CMK (cell line): ENCODE data around the gene HAUS7.

Experiments used
- DNase-seq: peaks from one replicate; pipeline ENCODE4 v3.0.0-alpha.2; 2010; ENCODE audit warnings: low read depth

The HAUS7 gene

DNA sequence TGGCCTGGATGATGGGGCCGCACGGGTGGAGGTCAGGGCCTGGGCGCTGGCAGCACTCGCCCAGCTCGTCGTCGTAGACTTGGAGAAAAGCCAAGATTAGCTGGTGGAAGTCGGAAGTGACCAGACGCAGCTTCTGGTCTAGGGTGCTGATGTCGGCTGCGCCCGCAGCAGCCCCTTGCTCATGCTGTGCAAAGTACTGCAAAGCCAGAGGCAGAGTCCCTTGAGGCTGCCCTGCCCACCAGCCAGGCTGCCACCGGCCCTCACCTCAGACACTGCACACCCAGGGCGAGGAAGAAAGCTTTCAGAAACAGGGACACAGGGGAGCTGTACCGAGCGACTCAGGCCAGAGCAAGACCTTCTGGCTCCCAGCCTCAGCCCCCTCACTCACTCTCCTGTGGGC is 14.8 kb downstream of the HAUS7 start:
- no peak for DNase-seq

DNA sequence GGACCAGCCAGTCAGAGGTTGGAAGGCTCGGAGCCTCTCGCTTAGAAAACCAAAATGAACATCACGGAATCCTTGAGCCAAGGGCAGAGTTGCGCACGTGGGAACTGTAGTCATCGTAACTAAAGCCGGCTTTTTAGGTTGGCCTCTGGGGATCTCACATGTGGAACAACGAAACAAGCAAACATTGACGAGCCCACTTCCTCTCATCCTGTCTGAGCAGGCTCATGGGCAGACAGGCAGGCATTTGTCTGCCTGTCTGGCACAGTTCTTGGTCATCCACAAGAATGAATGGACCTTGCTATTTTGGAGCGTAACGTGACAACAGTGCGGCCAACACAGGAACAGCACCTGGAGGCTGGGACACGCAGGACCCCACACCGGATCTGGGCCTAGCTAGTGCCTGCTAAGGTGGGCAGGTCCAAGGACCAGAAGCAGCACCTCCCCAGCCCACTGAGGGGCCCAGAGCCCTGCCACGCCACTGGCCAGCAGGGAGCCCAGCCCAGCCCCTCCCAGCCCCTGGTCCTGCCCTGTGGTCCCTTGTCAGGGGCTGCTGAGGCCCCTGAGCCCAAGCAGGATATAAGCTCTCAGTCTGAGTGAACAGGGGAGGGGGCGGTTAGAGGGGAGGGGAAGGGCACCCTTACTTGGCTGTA is 15.3 kb downstream of the HAUS7 start:
- no peak for DNase-seq

DNA sequence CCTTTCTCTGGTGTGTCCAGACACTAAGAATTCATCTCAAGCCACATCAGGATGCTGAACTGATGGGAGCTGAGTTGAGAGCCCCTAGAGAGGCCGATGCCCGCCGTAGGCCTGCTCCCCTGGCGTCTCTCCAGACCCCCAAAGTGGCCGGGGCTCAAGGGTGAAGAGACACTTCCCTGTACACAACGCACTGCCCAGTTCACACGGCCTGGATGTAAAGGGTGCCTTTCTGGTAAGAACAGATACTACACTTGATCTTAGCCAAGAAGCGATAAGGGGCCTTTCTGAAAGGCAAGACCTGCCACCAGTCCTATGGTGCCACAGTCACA is 19.5 kb downstream of the HAUS7 start:
- no peak for DNase-seq

DNA sequence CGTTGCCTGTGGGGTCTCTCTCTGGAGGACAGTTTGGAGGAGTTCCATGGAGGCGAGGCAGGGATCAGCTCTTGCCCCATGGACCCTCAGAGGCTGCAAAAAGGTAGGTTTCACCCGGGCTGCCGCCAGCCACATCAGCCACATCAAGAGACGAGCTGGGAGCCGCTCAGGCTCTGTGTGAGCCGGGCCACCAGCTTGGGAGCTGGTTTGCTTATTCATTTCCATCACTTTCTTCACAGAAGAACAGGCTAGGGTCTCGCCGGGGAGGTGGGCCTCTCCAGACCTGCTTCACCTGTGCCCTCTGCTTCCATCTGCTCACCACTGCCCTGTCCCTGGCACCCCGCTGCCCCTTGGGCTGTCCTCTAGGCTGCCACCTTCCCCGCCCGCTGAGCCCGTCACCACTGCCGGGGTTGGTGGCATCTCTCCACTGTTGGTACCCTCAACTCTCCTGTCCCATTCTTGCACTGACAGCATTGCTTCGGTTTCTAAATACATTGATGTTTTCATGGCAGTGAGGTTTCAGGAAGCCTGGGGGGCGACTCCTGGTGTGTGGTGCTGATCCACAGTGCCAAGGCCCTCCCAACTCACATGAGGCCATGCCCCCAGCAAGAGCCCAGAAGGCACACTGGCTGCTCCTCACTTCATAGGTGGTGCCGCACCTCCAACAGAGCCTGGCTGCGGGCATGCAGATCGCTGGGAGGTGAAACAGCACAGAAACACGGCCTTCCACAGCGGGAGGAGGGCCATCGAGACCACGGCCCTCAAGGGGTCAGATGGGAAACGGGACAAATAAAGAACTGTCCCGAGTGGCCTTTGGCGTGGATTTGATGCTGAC is 20.0 kb downstream of the HAUS7 start:
- no peak for DNase-seq

DNA sequence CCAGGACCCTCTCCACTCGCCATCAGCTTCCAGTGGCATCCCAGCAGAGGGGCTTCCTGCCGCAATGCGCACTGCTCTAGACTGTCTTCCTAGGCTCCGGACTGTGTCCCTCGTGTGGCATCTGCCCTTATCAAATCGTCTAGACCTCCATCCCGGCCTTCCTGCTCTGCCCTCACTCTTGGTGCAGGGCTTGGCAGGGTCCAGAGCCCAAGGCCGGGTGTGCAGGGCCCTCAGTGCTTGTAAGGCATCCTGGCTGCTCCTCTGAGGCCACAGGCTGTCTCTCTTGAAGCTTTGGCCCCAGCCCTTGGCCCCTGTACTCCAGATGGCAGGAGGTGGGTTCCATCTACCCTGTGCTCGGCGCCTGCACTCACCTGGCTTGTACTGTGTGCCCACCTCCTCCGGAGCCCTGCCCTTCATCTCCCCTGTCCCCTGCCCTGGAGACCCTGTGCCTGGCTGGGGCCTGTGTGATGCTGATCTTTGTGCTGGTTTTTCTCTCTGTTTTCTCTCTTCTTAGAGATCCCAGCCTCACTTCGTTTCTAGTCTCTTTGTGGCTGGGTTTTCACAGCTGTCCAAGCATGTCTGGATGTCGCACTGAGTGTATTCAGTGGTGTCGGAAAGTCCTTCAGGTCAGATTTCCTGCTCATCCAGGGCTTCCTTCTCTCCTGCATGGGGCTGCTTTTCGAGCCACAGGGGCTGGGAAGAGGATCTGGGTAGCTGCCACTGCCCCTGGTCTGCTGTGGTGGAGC is 20.8 kb downstream of the HAUS7 start:
- no peak for DNase-seq

DNA sequence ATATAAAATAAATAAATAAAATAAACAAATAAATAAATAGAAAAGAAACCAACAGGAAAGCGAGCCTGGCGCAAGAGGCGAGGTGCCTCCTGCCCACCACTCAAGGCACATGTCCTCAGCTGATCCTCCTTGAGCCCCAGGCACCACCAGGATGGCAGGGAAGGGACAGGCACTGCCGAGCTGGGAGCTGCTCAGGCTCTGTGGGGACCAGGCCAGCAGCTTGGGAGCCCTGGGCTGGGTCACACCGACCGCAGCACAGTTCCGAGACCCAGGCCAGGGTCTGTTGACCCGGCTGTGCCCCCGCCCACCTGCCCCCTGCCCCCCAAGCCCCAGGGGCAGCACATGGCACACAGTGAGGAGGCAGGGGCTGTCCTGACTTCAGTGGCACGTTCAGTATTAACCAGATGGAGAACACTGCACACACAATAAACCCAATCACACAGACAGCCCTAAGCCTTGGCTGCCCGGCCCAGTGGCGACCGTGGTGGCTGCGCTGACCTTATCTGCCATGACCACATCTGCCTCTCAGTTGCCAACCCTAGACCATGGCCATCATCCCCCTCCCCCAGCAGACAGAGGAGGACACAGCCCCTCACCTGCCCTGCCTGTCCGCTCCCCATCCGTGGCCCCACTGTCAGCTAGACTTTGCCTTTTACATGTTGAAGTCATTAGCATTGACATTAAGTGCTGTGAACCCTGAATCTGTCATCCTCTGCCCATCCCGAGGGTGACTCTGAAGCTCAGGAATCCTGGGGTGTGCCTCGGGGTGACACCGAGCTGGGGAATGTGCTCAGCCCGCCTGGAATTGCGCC is 21.6 kb downstream of the HAUS7 start:
- no peak for DNase-seq

GRCh38 chrX:153447581-153447960 is 22.8 kb downstream of the HAUS7 start:
- no peak for DNase-seq

- DNase-seq, result no peak
Observed at GRCh38 chrX:153446950-153447580, 23.3 kb downstream of the HAUS7 start.

DNA sequence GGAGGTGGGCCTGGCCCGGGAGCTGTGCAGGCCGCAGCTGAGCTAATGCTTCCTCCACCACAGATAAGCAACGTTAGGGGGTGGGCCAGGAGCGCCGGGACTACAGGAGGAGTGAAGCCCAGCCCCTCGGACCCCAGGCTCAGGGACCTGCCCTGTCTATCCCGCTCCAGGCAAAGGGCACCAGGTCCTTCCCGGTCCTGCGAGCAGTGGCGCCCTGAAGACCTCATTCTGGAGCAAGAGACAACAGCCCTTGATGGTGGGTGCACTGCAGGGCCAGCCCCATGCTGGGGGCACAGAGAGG is 23.8 kb downstream of the HAUS7 start:
- DNase-seq, result no peak

DNA sequence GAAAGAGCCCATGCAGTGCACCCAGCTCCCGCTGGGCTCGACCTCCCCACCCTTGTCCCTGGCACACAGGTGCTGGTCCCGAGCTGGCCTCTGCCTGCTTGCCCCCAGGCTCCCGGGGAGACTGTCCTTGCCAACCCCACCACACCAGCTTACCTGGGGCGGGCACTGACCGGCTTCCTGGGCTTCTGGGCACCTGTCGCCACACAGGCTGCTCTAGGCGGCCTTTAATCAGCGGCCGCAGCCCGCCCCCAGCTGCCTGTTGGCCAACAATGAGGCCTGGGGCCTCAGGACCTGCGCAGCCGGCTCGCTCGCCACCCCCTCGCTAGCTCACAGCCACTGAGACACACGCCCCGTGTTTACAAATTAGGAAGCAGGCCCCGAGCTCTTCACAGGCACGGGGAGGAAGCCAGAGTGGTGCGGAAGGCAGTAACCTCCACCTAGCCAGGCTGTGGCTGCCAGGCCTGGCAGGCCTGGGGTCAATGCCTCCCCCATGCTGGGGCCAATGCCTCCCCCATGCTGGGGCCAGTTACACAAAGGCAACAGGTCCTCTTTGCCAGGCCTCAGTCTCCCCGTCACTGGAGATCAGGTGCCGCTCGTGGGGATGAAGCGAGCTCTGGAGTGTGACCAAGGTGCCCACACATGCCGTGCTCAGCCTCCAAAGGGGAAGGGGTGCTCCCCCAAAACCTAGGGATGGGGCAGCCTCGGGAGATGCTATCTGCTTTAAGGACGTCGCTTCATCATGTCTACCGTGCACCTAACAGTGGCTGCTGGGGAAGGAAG is 24.3 kb downstream of the HAUS7 start, which contains the start of gene TREX2:
Gene TREX2 (minus strand): TSS at position 201 of the 780 bp plus-strand sequence. CDS start 626 bp downstream, outside the sequence.
- no peak for DNase-seq

GRCh38 chrX:153445106-153445855 is 25.1 kb downstream of the HAUS7 start:
- no peak for DNase-seq

DNA sequence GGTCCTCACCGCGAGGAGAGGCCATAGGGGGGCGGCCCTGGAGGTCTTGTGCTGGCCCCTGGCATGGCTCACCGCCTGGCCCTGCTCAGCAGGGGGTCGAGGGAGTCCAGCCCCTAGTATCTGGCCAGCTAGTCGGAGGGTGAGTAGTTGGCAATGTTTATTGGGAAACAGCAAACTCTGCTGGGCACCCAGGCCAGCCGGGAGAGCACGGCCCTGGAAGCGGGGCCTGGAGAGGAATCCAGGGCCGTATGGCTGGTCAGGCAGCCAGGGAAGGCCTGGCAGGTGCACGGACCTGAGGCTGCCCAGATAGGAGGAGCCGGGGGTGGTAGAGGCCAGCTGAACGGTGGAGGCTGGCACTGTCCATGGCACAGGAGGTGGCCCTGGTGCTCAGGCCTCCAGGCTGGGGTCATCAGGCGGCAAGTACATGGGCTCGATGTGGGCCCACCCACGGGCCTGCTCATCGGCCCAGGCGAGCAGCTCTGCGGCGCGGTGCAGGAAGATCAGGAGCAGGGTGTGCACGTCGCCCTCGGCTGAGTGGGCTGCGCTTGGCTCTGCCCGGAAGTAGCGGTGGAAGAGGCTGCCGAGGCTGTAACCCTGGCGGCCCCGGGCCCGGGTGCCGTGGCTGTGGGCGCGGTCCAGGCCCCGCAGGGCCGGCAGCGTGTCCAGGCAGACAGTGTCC is 25.9 kb downstream of the HAUS7 start:
- DNase-seq, result no peak

GRCh38 chrX:153443476-153444332 is 26.7 kb downstream of the HAUS7 start:
- DNase-seq, result no peak

DNA sequence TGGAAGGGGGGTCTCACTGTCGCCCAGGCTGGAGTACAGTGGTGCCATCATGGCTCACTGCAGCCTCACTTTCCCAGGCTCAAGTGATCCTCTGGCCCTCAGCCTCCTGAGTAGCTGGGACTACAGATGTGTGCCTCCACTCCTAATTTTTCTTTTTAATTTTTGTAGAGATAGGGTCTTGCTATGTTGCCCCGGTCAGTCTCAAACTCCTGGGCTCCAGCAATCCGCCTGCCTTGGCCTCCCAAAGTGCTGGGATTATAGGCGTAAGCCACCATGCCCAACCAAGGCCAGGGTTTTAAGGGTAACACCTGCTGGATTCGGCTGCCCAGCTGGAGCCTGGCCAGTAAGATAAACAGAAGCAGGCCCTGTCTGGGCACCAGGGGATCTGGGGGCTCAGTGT is 27.9 kb downstream of the HAUS7 start:
- no peak for DNase-seq

- DNase-seq, result no peak
Observed at GRCh38 chrX:153441981-153442380, 28.4 kb downstream of the HAUS7 start.

DNA sequence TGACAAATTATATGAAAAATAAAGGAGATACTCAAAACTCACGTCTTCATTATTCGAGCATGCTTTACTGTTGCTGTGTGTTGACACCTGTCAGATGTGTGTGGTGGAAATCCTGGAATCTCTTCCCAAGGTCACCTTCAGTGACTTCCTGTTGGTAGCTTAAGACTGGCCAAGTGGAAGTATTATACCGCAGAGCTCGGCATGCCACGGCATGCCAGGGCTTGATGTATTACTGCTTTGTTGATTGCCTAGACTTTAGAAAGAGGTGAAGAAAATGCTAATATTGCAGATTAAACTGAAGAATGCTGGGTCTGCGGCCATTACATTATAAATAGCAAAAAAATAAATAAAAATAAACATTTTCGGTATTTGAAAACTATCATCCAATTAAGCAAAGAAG is 29.1 kb downstream of the HAUS7 start:
- no peak for DNase-seq

GRCh38 chrX:153440556-153441135 is 29.7 kb downstream of the HAUS7 start:
- no peak for DNase-seq

DNA sequence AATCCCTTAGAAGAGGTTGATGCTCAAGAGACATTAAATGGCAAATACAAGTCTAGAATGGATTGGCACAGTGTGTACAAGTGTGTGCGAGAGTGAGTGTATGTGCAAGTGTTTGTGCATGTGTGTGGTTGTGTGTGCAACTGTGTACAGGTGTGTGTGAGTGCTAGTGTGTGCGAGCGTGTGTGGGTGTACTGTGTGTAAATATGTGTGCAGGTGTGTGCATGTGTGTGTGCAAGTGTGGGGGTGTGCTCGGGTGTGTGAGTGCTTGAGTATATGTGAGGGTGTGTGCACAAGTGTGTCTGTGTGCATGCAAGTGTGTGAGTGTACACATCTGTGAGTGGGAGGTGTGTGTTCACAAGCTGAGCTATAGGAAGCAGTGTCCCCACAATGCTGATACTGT is 30.4 kb downstream of the HAUS7 start:
- no peak for DNase-seq
